Stimulated activated naive CD4-positive, alpha-beta T cell treated with Interleukin-2 at 50 U/mL for 16 hours (primary cell): ENCODE measurements around the gene SCLY.
"Not testable (repeated sequence)": the region's sequence is repeated elsewhere in the genome, so short reads cannot be mapped to it uniquely, and the experiment has no call there.

Source experiments
- DNase-seq: peaks from one replicate; lab custom pipeline; 2025; lab: John Stamatoyannopoulos, UW

Gene SCLY, protein sequence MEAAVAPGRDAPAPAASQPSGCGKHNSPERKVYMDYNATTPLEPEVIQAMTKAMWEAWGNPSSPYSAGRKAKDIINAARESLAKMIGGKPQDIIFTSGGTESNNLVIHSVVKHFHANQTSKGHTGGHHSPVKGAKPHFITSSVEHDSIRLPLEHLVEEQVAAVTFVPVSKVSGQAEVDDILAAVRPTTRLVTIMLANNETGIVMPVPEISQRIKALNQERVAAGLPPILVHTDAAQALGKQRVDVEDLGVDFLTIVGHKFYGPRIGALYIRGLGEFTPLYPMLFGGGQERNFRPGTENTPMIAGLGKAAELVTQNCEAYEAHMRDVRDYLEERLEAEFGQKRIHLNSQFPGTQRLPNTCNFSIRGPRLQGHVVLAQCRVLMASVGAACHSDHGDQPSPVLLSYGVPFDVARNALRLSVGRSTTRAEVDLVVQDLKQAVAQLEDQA

DNA sequence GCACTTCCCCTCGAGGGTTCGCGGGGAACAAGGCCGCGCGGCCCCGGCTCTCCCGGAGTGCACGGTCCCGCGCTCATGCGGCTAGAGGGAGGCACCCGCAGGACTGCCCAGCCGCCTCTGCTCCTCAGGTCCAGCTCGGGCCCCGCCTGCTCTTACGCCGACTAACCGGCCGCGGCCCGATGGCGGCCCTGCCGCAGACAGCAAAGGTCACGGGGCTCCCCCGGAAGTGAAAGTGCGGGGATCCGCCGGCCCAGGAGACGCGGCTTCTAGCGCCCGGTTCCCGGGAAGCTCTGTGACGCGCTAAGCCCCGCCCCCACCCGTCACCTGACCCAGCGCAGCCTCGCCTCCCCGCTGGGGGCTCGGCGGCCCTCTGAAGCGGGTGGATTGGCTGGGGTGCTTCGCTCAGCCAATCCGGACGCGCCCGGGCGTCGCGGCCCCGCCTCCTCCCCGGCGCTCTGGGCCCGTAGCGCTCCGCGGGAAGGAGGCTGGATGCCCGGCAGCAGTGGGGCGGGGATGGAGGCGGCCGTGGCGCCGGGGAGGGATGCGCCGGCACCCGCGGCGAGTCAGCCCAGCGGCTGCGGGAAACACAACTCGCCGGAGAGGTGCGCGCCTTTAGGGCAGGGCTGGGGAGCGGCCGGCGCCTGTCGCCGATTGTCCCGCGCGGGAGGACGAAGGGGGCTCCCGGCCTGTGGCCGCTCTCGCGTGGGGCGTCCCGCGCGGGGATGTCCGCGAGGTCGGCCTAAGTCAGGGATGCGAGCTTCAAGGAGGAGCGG, at the start of gene SCLY:
SCLY (plus strand) TSS at position 460 of the 773 bp plus-strand sequence; CDS start at position 514, 54 bp downstream.
- DNase-seq = peak; percentile 96

DNA sequence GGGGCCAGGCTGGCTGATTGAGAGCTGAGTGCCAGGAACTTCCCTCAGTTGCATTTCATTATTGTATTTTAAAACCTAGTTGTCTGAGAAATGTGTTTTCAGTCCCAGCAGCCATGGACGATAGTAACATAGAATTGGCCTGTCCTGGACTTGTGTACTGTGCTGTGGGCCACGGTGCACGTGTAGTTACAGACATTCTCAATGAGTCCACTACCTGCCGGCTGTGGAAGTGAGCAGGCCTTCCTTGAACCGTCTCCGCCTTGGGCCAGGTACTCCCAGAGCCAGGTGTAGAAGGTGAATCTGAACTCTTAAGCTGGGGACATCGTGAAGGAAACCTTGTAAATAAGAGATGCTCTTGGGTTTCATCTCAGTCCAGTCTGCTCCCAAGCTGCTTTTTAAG, 47.0 kb upstream of the SCLY start:
- no peak for DNase-seq

DNA sequence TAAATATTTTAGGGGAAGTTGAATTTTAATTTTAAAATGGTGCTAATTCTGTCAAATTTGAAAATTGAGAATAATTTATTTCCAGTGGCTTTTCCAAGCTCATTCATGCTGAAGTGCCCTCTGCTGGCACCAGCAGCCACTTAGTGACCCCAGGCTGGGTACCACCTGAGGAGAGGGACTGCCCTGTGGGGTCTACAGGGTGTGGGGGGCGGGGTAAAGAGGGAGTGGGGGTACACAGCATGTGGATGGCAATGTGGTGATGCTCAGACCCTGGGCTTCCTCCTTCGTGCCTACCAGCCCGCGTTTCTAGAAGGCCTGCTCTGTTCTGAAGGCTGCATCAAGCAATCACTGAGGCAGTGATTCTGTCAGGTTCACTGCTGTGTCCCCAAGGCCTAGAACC, 45.1 kb upstream of the SCLY start:
- no peak for DNase-seq

DNA sequence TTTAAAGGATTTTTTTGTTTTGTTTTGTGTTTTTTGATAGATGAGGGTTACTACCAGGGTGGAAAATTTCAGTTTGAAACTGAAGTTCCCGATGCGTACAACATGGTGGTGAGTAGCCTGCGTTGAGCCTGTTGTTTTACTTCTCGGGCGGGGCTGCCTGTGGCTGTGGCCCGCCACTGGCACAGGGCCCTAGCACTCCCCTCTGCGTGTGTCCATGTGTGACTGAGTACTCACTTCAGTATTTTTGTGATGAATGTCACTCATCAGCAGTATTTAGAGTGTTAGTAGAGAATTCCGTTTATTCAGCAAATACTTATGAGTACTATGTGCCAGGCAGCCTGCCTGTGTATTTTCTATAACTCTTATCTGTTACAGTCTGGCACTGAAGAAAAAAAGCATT, 44.3 kb upstream of the SCLY start:
- no peak for DNase-seq

DNA sequence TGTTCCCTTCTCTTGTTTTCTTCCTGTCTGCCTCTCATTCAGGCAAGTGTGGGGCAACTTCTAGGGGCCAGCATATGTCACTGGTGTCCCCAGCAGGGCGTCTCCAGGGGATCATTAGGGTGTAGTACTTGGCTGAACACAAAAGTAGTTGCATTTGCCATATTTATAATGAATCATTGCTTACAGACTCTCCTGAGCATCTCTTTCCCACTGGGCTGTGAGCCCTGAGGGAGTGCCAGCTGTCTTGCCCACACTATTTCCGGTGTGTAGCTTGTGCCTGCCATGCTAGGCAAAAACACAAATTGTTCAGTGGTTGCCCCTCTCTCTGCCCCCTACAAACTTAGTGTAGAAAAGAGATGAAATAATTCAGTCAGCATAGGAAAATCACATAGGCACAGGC, 40.8 kb upstream of the SCLY start:
- DNase-seq = no peak

DNA sequence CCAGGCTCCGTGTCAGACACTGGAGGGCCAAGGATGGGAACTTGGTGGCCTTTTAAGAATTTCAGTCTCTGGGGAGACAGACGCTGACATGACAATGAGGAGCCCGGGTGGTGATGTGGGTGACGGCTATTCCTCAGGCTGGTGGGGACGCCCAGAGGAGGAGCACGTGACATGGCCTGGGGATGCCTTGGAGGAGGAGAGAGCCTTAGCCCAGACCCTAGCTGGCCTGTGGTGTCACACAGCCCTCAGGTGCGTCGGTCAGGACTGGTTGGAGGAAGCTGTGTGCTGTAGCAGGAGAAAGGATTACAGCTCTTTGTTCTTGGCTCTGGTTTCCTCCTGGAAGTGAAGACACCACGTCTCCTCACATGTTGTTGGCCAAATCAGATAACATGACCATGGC, 40.0 kb upstream of the SCLY start:
- DNase-seq = no peak

DNA sequence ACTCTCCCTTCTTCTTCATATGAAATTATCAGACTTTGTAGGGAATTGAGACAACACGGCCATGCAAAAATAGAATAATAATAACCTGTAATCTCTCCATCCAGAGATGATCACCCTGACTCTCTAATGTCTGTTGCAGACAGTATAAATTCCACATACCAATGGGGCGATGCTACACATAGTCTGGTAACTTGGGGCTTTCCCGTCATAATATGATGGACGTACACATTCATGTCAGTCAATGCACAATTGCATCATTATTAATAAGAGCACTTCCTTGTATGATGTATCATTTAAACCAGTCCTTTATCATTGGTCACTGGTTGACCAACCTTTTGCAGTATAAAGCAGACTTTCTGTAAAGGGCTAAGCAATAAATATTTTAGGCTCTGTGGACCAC, 39.5 kb upstream of the SCLY start:
- no peak for DNase-seq

DNA sequence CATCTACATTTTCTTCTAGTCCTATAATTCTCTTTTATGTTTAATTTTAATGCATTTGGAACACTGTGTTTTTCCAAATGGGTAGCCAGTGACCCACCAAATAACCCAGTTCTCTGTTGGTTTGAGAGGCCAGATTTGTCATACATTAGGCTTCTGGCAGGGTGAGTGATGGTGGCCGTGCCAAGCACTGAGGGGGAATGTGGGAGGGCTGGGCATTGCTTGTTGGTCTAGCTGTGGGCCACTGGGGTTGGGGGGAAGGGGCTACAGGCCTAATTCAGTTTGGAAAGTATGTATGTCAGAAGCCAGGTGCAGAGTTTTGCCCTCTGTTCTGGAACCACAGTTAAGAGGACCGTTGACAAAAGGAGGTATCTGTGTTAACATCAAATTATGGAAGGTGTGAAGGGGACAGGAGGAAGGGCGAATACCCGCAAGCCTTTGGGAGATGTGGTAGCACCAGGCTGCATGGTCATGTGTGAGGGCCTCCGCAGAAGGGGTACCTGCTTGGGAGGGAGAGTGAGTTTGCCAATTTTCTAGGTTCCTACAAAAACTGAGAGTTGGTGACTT, 38.1 kb upstream of the SCLY start:
- DNase-seq = no peak

DNA sequence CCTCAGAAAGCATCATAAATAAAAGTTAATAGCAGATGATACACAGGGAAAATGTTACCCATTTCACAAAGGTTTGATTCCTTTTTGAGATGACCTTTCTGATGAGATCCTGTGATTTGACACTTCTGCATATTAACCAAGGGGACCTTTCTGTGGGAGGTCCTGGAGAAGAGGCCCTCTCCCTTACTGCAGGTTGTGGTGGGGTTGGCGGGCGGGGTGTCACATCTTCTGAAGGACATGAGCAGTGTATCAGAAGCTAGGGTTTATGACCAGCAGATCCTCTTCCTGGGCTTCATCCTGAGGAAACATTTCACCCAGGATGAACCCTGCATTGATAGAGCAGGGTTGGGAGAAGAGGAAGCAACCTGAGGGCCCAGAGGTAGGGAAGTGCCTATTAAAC, 37.2 kb upstream of the SCLY start:
- DNase-seq = no peak

DNA sequence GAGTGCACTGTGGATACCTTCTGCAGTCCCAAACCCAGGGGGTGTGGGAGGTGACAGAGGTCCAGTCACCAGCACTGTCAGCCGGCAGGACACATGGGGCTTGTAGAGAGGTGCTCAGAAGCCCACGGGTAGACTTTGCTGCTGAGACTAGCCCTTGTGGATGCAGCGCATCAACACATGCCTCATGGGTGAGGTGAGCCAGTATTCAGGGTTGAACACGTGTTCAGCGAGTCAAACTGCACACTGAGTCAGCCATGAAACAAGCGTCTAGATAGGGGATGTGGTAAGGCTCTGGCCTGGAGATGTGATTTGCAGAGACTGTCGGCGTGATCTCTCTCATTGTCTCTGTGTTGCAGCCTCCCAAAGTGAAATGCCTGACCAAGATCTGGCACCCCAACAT, 35.8 kb upstream of the SCLY start:
- no peak for DNase-seq

DNA sequence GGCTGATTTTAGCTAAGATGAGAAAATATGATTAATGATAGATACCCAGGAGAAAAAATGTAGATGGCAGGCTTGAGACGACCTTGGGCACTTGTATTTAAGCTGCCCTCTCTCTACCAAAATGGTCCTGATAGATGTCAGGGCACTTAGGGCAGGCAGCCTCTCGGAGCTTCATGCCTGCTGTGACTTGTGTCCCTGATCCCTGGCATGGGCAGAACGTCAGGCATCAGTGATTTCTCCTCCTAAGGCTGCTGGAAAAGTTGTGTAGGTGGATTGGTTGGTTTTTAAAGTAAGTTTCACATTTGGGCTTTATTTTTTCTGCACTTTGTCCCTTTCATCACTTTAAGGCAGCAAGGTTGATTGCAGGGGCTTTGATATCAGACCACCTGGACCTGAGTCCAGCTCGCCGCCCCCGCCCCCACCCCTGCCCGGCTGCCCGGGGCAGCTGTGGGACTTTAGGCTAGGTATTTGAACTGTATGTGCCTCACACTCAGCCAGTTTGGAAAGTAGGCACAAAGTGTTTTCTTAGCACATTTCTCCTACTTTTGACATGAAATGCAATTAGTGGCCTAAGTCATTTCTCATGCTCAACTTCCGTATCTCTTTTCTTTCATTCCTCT, 35.0 kb upstream of the SCLY start:
- DNase-seq = no peak

DNA sequence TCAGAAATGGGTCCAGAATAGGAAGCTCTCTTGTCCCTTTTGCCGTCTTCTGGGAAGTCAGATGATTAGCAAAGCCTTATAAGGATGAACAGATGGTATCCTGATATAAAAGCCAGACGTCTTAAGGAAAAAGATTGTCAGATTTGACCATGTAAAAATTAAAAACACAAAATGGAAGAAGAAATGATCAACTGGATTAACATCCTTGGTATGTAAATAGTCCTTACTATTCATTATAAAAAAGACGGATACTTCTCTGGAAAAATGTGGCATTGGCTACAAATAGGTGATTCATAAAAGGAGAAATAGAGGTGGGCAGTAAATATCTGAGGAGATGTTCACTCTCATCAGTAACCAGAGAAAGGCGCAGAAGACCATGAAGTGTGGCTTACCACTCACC, 33.7 kb upstream of the SCLY start:
- DNase-seq = no peak

DNA sequence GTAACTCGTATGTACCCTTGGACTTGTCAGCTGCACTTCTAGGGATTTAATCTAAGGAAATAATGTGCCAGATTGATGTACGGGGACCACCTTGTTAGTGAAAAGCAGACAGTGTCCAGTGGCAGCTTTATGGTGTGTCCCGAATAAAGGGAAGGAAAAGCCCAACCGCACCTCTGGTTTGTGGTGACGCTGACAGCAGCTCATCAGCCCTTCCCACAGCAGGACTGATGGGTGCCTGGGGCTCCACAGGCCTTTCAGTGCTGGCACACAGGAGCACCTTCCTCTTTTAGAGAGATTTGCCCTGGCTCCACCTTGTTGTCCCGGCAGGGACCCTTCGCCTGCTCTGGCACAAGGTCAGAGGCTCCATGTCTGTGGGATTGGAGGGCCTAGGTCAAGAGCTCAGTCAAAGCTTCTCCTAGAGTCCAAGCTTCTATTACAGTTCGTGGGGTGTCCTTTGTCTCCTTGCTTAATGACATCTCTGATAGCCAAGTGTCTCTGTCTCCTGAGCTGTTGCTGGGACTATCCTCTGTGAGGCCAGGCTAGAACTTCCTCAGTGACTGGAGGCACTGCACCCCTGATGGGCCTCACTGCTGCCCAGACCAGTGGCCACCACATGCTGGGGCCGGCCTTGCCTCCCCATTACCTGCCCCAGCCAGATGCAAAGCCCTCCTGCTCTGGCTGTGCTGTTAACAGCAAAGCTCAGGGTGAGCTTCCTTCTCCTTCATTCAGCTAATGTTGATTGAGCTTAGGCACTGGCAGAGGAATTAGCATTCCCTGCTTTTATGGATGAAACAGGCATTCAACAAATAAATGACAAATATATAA, 33.0 kb upstream of the SCLY start:
- DNase-seq = no peak

DNA sequence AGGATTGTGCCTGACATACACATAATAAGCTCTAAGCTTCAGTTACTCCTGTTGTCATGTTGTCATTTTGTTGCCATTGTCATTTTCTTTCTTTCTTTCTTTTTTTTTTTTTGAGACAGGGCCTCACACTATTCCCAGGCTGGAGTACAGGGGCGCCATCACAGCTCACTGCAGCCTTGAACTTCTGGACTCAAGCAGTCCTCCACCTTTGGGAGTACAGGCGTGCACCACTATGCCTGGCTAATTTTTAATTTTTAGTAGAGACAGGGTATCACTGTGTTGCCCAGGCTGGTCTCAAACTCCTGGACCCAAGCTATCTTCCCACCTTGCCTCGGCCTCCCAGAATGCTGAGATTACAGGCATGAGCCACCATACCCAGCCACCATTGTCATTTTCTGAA, 30.9 kb upstream of the SCLY start:
- no peak for DNase-seq

DNA sequence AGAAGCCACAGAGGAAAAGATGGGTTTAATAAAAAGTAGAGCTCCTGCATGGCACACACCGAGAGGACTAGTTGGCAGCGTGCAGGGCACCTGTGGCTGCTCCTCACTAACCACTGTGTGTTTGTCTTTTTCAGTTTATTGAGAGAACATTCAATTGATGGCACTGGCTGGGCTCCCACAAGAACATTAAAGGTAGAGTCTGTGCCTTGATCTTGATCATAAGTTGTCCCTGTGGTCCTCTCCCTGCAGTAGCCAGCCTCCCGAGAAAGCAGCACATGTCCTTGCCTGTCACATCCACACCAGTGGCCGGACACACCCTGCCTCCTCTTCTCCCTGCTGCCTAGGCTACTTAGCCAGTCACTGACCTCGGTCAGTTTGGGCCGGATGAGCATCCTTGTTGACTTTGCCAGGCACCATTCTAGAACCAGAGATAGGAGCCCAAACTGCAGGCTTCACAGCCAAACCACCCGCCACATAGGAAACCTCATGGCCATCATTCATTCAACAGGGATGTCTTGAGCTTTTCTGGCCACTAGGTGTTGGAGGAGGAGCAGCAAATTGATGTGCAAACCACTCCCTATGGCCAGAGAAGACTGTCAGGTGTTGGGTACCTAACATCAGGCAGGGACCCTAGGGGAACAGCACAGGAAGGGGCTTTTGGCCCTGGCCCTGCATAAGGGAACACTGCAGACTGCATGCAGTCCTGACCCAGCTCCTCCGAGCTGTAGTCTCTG, 30.2 kb upstream of the SCLY start:
- no peak for DNase-seq

DNA sequence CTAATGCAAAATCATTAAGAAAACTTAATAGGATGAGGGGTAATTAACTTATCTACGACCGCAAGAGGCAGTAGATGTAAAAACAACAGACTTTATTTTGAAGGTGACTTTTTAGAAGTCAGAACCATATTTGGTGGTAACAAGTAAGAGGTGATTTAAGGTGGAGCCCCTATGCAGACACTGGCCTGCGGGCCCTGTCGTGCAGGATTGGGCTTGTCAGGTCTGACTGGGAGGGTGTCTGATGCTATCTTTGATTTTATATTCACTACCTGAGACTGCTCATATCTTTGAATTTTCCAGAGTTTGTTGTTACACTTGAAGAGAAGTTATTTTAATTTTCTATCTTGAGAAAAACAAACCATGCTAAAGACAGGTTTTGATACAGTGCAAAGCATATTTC, 29.1 kb upstream of the SCLY start:
- DNase-seq = no peak

DNA sequence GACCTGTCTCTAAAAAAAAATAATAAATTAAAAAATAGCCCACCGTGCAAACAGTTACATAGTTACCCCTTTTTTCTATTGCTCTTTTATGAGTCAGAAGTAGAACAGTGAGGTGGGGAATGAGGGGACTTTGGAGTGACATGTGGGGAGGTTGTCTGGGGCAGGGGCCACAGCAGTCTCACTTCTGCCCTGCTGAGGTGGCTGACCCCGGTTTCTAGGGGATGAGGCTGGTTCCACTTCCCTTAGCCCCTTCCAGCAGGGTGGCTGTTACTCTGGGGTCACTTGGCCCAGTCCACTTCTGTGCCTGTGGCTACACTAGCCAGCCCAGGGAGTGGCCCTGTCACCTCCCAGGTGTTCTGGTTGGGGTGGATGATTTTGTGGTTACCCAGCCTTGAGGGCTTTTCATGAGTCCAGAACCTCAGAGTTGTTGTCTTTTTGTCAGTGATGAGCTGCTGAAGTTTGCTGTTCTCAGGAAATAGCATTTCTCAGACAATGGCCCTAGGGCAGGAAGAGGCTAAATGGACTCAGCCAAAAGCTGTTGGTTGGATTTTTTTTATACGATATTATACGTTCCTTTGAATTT, 28.0 kb upstream of the SCLY start:
- DNase-seq = no peak

DNA sequence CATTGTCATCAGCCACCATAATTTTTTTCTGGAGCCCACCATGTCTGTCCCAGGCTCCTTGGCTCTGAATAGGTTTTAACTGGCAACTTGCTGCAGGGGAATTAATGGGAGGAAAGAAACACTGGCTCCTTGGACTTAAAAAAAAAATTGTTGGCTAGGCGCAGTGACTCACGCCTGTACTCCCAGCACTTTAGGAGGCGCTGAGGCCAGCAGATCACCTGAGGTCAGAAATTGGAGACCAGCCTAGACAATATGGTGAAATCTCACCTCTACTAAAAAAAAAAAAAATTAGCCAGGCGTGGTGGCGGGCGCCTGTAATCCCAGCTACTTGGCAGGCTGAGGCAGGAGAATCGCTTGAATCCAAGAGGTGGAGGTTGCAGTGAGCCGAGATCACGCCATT, 26.8 kb upstream of the SCLY start:
- not testable (repeated sequence) for DNase-seq

DNA sequence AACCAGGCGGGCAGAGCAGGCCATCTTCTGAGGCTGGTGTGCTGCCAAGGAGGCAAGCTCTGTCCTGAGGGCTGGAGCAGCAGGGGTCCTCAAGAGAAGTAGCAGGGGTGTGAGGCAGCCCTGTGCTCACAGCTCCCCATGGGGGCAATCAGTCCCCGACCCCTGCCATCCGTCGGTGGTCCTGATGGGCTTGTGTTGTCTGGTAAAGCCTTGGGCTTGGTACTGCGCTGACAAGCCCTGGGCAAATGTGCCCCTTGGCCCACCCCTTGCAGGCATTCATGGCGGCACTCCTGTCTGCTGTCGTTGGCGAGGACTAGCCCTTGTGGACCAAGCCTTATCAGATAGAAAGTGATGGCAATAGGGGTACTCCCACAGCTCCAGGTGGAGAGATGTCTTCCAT, 22.6 kb upstream of the SCLY start:
- no peak for DNase-seq

DNA sequence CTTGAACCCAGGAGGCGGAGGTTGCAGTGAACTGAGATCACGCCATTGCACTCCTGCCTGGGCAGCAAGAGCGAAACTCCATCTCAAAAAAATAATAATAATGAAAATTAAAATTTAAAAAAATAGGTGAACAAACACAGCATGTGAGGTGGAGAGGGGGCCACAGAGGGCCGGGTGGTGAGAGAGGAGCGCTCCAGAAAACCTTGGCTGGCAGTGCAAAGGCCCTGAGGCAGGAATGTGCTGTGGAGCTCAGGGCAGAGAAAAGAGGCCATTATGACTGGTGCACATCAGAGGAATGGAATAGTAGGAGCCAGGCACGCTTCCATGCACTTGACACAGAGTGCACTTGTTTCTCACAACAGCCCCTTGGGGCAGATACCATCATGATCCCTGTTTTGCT, 21.6 kb upstream of the SCLY start:
- no peak for DNase-seq

DNA sequence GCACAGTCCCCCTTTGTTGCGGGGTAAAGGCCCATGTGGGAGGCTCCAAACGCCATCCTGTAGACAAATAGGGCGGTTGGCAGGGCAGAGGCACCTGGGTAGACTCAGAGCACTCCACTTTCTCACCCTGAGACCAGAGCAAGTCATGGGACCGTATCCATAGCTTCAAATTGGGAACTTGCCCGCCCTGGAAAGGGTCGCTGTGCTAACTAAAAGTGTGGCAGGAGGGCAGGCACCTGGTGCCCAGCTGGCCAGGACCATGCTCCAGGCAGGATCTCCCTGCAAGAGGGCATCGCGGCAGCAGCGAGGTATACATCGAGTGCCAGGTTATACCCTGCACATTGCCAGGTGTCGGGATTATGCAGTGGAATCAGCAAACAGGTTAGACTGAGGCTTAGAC, 20.8 kb upstream of the SCLY start:
- no peak for DNase-seq
